Prostate gland (tissue), 2 donors: ENCODE results near the gene ZNF565. TPM values are rescaled to one million over a fixed set of nuclear protein-coding genes. Genes with fewer than 3 reads are reported as not detected.
"Not testable (repeated sequence)": the region's sequence is repeated elsewhere in the genome, so short reads cannot be mapped to it uniquely, and the experiment has no call there.

Source experiments
- DNase-seq: peaks from one replicate; pipeline ENCODE4 v3.0.0-alpha.2; 2019; ENCODE audit warnings: low spot score
- H3K27ac ChIP-seq, 2 donors: fragments of 200-600 bp; sonication (generic); 2 replicates each; pipeline ENCODE4 v1.5.1; 2017 to 2019
- H3K27me3 ChIP-seq: fragments of 200-600 bp; sonication (generic); replicated peaks from 2 replicates; pipeline ENCODE4 v1.5.1; 2019; ENCODE audit not compliant: insufficient read depth
- H3K36me3 ChIP-seq, 2 donors: fragments of 200-600 bp; sonication (generic); 1 replicate in 1 of 2; 2 replicates in 1 of 2; pipeline versions ENCODE4 v1.5.1 to v1.8.1; 2017 to 2019
- H3K4me1 ChIP-seq: fragments of 200-600 bp; sonication (generic); replicated peaks from 2 replicates; pipeline ENCODE4 v1.5.1; 2019
- H3K4me3 ChIP-seq, 2 donors: fragments of 200-600 bp; sonication (generic); 2 replicates each; pipeline ENCODE4 v1.5.1; 2017 to 2019
- H3K9me3 ChIP-seq: fragments of 200-600 bp; sonication (generic); 2 replicates; pipeline ENCODE4 v1.5.1; 2017
- CTCF ChIP-seq, 4 experiments: fragments of 200-600 bp in 2 of 4; fragments of 450-650 bp in 2 of 4; sonication (generic) in 2 of 4; IDR thresholded peaks; 1 replicate in 3 of 4; 2 replicates in 1 of 4; pipeline ENCODE4 v1.5.1; 2016 to 2019; ENCODE audit warnings: antibody characterized with exemption in 4 of 4, mild to moderate bottlenecking in 2 of 4, moderate library complexity in 2 of 4
- POLR2A ChIP-seq: fragments of 450-650 bp; IDR thresholded peaks from one replicate; pipeline ENCODE4 v1.6.1; 2016; ENCODE audit warnings: antibody characterized with exemption, mild to moderate bottlenecking
- POLR2AphosphoS5 ChIP-seq: sonication (generic); formaldehyde crosslinking; IDR thresholded peaks from one replicate; pipeline ENCODE4 v1.6.1; 2017; ENCODE audit warnings: antibody characterized with exemption
- WGBS: methylation state at CpG from one replicate; pipeline ENCODE4 v1.1.5; 2018; 5-methylcytosine and 5-hydroxymethylcytosine counted together
- intact Hi-C: fragments of 100-400 bp; cut with DNase I; formaldehyde crosslinking; loops from one replicate; pipeline ENCODE4 v1.14.2; 2022
- total RNA-seq, 2 donors: library from RNA; depleted of rRNA; stranded (reverse); fragments of >200 nt; gene quantifications; one replicate each; pipeline ENCODE4 v1.1.0, GENCODE V29; 2016

Gene ZNF565
- total RNA-seq, 2 donors from 2014 or later = 3.6 to 6.4 TPM

GRCh38 chr19:36207605-36208252, 6.7 kb downstream of the ZNF565 start:
- Histone ChIP-seq H3K4me3 (no peak overlapping the region), H3K4me1 (no peaks in the 10 kb centered on the region), H3K27me3 (no peaks in the 10 kb centered on the region), H3K36me3 (no peaks in the 10 kb centered on the region), H3K9me3 (no peaks in the 10 kb centered on the region), H3K27ac (no peak overlapping the region)
- DNase-seq = no peak
- intact Hi-C loops = no loop called here
- 91% methylated on average over 3 of the region's 3 CpGs for WGBS
- TF ChIP-seq POLR2A = no peak
- TF ChIP-seq POLR2AphosphoS5 = no peak
- TF ChIP-seq CTCF (IDR thresholded peaks at IDR 0.05) = no peak

- H3K36me3 ChIP-seq = no peaks in the 10 kb centered on the region
Measured at GRCh38 chr19:36203293-36203692, 11.2 kb downstream of the ZNF565 start.

GRCh38 chr19:36201684-36202083, 12.8 kb downstream of the ZNF565 start:
- TF ChIP-seq CTCF (IDR thresholded peaks at IDR 0.05) = no peak
- no peak for TF ChIP-seq POLR2AphosphoS5
- TF ChIP-seq POLR2A = no peak
- Histone ChIP-seq H3K4me3 (no peak overlapping the region), H3K9me3 (no peaks in the 10 kb centered on the region), H3K27me3 (no peaks in the 10 kb centered on the region), H3K27ac (no peak overlapping the region), H3K4me1 (no peaks in the 10 kb centered on the region), H3K36me3 (no peaks in the 10 kb centered on the region)
- 89% methylated on average over 6 of the region's 6 CpGs for WGBS
- DNase-seq = no peak
- intact Hi-C loops = no loop called here

More at GRCh38 chr19:36203293-36203692, 11.2 kb downstream of the ZNF565 start:
- H3K27ac ChIP-seq = no peak overlapping the region
- H3K4me1 ChIP-seq = no peaks in the 10 kb centered on the region
- 92% methylated on average over 4 of the region's 4 CpGs for WGBS
- no peaks in the 10 kb centered on the region for H3K27me3 ChIP-seq
- no peak for TF ChIP-seq POLR2AphosphoS5
- no peak for TF ChIP-seq CTCF (IDR thresholded peaks at IDR 0.05)
- H3K4me3 ChIP-seq = no peak overlapping the region
- intact Hi-C loops = no loop called here
- no peaks in the 10 kb centered on the region for H3K9me3 ChIP-seq
- DNase-seq = no peak

GRCh38 chr19:36198119-36198518, 16.3 kb downstream of the ZNF565 start:
- WGBS = 77% methylated on average over 2 of the region's 2 CpGs
- intact Hi-C loops = loop anchor here (10.0 kb wide), 1 partner anchor 297 kb away; no protein-coding TSS in a partner anchor
- TF ChIP-seq POLR2AphosphoS5 (no peak), POLR2A (no peak), CTCF (IDR thresholded peaks at IDR 0.05) (no peak)
- no peaks in the 10 kb centered on the region for H3K36me3 ChIP-seq
- DNase-seq = no peak
- no peaks in the 10 kb centered on the region for H3K4me1 ChIP-seq
- H3K27me3 ChIP-seq = no peaks in the 10 kb centered on the region
- H3K9me3 ChIP-seq = no peaks in the 10 kb centered on the region
- H3K27ac ChIP-seq = no peak overlapping the region
- no peak overlapping the region for H3K4me3 ChIP-seq

GRCh38 chr19:36196249-36196648, 18.2 kb downstream of the ZNF565 start:
- Histone ChIP-seq H3K9me3 (no peaks in the 10 kb centered on the region), H3K4me3 (no peak overlapping the region), H3K4me1 (no peaks in the 10 kb centered on the region), H3K27ac (no peak overlapping the region), H3K36me3 (no peaks in the 10 kb centered on the region), H3K27me3 (no peaks in the 10 kb centered on the region)
- DNase-seq = no peak
- no peak for TF ChIP-seq POLR2A
- no peak for TF ChIP-seq CTCF (IDR thresholded peaks at IDR 0.05)
- intact Hi-C loops = loop anchor here (10.0 kb wide), 1 partner anchor 299 kb away; no protein-coding TSS in a partner anchor
- WGBS = 86% methylated on average over 2 of the region's 2 CpGs

GRCh38 chr19:36186722-36187121, 27.7 kb downstream of the ZNF565 start:
- H3K27me3 ChIP-seq, H3K27ac ChIP-seq, intact Hi-C loops, H3K36me3 ChIP-seq, H3K4me1 ChIP-seq, H3K4me3 ChIP-seq, H3K9me3 ChIP-seq, DNase-seq: not testable (repeated sequence)
- WGBS = 96% methylated on average over 5 of the region's 5 CpGs
